NCI-H446 treated with DMSO at 0.1 percent for 48 hours (cell line): Measurements from ENCODE around the gene SNRNP48.

ENCODE experiments used
- DNase-seq: peaks from one replicate; lab custom pipeline; 2025; lab: John Stamatoyannopoulos, UW

SNRNP48 gene

DNA sequence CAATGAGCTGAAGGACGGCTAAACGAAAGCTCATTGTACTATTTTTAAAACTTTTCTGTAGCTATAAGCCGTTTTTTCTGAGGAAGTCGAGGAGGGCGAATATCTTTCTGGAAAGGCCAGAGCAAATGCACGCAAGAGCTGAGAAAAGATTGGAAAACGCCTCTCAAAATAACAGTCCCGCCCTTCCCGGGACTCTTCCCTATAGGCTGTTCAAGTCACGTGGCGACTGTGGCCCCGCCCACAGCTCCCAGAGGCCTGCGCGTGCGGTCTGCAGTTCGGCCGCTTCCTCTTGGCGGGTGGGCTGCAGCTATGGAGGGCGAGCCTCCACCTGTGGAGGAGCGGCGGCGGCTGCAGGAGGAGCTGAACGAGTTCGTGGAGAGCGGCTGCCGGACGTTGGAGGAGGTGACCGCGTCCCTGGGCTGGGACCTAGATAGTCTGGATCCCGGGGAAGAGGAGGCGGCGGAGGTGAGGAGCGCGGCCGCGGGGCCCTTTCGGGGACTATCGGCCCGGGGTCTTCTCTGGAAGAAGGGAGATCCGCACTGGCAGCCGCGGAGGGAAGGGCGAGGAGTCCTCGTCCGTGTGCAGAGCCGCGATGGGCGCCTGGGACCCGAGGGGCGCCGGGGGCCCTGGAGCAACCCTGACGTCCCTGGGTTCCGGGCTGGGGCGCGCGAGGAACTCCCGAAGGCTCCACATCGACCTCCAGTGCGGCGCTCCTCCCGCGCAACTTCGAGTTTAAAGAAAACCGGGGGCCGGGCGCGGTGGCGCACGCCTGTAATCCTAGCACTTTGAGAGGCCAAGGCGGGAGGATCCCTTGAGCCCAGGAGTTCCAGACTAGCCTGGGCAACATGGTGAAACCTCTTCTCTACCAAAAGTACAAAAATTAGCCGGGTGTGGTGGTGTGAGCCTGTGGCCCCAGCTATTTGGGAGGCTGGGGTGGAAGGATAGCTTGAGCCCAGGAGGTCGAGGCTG lies at the start of gene SNRNP48:
TSS of gene SNRNP48 (plus strand) at position 250 of the 969 bp plus-strand sequence. CDS start at position 310, 60 bp downstream.
- DNase-seq, result peak; percentile 80

- no peak for DNase-seq
These were observed 49.4 kb upstream of the SNRNP48 start for GRCh38 chr6:7540595-7540994.

GRCh38 chr6:7541175-7542064 lies 48.6 kb upstream of the SNRNP48 start, which contains the start of gene DSP:
Gene DSP (plus strand): TSS chr6:7541671. CDS start chr6:7541916, 245 bp downstream.
- DNase-seq, result no peak

- no peak for DNase-seq
These were observed 47.7 kb upstream of the SNRNP48 start for GRCh38 chr6:7542065-7542873.

DNA sequence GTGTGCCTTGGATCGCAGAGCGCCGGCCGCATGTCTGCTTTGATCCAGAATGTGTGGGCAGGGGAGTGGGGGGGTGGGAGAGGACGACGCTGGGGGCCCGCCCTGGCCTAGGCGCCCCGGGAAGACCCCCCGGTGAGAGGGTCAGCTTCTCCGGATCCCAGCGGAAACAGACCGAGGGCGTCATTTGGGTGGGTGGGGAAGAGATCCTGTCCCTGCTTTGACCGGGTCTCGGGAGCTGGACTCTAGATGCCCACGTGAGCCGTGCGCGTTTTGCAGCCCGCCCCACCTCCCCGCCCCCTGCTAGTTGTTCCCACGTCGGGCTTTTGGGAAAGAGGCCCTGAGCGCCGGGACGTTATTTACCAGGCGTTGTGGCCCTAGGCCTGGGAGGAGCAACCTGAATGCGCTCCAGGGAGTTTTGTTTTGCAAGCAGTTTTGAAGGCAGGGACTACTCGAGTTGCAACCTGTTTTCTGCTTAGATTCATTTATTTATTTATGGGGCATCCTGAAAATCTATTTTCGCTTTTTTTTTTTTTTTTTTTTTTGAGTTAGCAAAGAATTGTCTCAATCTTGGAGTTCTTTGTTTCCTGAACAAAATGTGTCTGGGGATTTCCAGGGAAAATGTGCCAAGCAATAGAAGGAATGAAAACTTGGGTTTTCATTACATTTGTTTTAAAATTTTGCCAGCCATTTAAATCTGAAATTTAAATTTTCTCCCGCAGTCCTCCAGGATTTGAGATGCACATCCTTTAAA lies 46.9 kb upstream of the SNRNP48 start:
- no peak for DNase-seq

- DNase-seq, result no peak
These were observed 46.1 kb upstream of the SNRNP48 start for GRCh38 chr6:7543789-7544424.

DNA sequence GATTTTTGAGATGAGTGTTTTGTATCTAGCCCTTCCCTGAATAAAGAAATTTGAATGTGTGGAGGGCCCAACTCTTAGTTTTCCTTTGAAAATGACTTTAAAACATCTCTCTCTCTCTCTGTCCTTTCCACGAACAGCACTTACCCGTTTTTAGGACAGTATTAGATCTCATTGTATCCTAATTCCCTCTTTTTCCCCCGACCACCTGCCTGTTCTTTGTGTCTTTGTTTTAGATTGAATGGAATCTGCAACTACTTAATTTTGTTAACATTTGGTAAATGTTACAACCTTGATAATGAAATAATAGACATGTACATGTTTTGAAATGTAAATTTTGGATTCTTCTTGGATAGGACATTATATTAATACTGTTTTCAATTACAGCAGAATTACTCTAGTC lies 45.4 kb upstream of the SNRNP48 start:
- DNase-seq, result no peak

DNA sequence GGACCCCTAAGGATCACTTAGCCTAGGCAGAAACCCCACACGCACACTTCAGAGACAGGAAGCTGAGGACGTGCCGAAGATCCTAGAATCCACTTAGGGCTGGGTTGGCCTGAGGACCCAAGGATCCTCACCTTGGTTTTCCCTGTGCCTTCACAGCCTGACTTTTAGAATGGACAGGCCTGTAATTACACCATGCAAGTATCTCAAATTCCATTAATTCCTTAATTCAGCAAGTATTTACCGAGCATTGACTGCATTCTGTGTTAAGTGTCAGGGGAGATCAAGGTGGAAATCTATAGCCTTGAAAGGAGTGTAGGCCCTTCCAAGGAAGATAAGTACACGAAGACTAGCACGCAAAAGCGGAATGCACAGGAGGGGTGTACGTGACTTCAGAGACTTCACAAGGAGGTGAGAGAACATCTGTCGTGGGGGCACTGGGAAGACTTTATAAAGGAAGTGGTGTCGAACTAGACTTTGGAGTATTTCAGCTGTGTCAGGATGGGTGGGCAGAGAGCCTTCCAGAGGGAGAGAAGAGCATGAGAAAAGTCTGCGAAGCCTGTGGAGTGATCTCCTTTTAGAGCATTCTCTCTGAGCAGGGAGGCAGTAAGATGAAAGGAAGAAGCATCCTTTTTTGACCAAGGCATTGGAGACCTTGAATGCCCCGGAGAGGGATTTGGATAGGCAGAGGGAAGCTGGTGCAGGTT lies 44.5 kb upstream of the SNRNP48 start:
- no peak for DNase-seq

GRCh38 chr6:7546020-7546369 lies 44.0 kb upstream of the SNRNP48 start:
- DNase-seq, result no peak

DNA sequence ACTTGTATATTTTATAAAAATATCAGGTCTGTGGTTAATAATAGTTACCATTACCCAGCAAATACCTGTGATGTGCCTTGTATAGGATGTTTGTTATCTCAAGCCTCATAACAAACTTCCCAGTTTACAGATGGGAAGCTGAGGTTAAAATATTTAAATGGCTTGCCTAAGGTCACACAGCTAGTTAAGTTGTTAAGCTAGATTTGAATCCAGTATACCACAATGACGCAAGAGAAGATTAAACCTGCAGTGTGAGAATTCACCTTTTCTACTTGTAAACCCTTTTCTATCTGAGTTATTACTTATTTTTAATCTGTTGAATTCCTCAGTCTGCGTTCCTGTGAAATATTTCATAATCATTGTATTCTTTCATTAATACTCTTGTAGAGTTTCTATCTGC lies 43.6 kb upstream of the SNRNP48 start:
- DNase-seq, result no peak

GRCh38 chr6:7546896-7547295 lies 43.1 kb upstream of the SNRNP48 start:
- DNase-seq, result no peak

DNA sequence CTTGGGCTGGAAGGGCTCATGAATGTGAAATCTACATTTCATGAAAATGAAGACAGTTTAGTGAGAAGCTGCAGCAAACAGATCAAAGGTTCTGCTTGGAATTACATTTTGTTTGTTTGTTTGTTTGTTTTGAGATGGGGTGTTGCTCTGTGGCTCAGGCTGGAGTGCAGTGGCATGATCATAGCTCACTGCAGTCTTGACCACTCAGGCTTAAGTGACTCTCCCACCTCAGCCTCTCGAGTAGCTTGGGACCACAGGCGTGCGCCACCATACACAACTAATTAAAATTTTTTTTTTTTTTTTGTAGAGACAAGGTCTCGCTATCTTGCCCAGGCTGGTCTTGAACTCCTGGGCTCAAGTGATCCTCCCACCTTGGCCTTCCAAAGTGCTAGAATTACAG lies 42.7 kb upstream of the SNRNP48 start:
- DNase-seq, result no peak

DNA sequence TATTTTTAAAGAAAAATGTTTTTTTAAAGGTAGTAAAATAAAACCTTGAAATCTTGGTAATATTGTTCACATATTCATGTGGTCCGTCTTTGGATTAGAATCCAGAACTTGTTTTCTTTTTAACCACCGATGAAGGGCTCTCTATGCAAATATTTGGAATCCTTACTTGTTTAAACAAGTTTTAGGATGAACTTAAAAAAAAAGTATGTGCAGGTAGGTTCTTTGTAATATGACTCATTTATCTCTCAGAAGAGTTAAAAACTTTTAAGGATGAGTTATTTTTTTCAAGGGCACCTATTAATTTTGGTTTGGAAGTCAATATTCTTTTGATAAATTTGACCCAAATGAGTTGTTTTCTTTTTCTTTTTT lies 39.6 kb upstream of the SNRNP48 start:
- DNase-seq, result no peak

GRCh38 chr6:7554533-7555275 lies 35.3 kb upstream of the SNRNP48 start:
- DNase-seq, result no peak

DNA sequence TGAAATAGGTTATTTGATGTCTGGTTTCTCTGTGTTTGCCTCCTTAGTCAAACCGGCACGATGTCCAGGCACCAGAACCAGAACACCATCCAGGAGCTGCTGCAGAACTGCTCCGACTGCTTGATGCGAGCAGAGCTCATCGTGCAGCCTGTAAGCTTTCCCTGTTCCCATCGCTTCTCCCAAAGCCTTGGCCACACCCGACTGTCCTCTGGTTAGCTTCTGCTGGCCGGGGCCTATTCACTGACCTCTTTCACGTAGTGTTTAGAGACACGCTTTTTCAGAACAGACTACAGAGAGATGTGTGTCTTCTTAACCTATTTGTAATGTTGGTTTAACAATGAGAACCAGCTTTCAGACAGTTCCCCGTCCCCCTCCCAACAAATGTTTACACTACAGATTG lies 34.3 kb upstream of the SNRNP48 start:
- DNase-seq, result no peak

DNA sequence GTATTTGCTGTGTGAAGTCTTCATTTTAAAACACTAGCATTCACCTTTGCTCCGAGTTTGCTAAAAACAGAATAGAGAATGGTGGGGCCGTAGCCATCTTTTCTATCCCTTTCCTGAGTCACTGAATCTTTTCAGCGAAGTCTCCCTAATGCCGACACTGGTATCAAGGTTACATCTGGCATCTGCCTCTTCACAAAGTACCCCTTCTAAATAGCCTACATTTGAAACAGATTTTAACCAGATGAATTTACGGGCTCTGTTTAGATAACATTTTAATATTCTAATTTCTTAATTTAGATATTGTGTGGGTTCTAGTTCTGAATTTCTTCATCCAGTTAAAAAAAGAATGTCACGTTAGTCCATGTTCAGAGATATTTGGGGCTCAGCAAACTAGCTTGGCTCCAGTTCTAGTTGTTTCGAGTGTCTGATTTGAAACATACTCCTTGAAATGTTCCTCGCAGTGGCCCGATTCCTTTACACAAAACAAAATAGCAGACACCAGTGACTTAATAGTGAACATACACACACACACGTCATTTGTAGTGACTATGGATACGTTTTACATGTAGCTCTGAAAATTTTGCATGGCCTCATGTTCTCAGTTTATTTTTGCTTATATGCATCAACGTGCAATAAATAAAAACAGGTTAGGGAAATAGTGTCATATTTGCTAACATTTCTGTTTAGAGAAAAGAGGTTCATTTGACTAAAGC lies 33.4 kb upstream of the SNRNP48 start:
- no peak for DNase-seq

DNA sequence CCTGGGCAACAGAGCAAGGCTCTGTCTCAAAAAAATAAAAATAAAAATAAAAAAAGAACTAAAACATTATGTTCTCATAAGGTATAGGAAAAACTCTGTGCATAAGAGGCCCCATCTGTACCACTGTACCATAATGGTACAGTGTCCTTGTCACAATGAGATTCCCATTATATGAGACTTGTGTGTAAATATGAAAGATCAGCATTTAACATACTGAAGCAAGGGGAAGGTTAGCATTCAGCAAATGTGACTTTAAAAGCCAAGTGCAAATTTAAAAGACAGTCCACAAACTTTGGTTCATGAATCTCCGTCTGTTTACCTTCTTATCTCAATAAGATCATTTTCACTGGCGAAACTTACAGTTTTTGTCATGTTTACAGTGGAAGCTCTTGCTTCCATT lies 32.3 kb upstream of the SNRNP48 start:
- DNase-seq, result no peak

DNA sequence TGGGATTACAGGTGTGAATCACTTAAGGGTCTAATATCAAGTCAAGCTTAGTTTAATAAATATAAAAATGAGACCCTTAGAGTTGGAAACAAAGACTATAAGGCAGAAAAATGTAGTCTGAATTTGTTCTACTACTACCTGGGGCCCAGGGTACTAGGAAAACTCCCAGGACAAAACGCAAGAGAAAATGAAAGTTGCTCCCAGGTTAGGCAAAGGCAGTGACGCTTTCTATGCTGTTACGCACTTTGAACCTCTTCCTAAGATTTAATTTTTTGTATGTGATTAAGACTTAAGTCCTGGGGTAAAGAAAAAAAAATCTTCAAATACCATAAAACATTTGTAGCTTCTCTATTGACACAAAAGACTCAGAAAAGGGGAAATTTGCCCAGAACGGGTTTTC lies 31.2 kb upstream of the SNRNP48 start:
- DNase-seq, result no peak

GRCh38 chr6:7559196-7559595 lies 30.8 kb upstream of the SNRNP48 start:
- no peak for DNase-seq
